PC-3 (cell line): ENCODE results near the gene DAPP1.

Source experiments
- EZH2 ChIP-seq: fragments of 300-600 bp; sonication (generic); IDR thresholded peaks from one replicate; pipeline ENCODE4 v1.6.1; 2017; ENCODE audit warnings: antibody characterized with exemption, mild to moderate bottlenecking, low read length; ENCODE audit not compliant: unreplicated experiment
- EZH2phosphoT487 ChIP-seq: fragments of 300-600 bp; sonication (generic); IDR thresholded peaks from 2 replicates; pipeline ENCODE4 v1.6.1; 2018; ENCODE audit warnings: mild to moderate bottlenecking, antibody characterized with exemption, low read length, borderline replicate concordance
- TF ChIP-seq, protein P1 (sequence below): fragments of 300-600 bp; sonication (generic); conservative IDR thresholded peaks from 2 replicates; pipeline ENCODE4 v1.5.1; 2017; ENCODE audit warnings: antibody characterized with exemption, low read depth, mild to moderate bottlenecking, low read length

DNA sequence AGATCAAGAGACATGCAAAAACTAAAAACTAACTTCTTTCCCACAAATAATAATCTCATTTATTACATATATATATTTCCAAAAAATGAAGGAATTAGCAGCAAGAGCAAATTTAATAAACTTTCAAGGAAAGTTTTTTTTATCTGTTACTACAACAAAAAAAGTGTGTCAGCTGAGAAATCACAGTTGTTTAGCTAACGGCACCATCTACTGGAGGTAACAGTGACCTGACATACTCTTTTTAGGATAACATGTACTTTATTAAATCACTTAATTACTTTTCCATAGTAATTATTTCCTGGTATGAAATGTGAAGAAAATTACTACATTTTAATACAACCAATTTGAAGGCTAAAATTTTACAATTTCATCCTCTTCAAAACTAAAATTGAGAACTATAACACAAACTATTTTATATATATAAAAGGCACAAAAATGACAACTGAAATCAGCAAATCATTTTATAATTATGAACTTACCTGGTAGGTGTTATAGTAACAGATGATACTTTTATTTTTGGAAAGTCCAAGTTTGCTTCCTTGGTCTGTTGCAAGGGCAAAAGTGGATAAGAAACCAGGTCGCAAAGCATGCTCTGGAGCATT lies 68.5 kb downstream of the DAPP1 start:
- TF ChIP-seq, protein P1, sequence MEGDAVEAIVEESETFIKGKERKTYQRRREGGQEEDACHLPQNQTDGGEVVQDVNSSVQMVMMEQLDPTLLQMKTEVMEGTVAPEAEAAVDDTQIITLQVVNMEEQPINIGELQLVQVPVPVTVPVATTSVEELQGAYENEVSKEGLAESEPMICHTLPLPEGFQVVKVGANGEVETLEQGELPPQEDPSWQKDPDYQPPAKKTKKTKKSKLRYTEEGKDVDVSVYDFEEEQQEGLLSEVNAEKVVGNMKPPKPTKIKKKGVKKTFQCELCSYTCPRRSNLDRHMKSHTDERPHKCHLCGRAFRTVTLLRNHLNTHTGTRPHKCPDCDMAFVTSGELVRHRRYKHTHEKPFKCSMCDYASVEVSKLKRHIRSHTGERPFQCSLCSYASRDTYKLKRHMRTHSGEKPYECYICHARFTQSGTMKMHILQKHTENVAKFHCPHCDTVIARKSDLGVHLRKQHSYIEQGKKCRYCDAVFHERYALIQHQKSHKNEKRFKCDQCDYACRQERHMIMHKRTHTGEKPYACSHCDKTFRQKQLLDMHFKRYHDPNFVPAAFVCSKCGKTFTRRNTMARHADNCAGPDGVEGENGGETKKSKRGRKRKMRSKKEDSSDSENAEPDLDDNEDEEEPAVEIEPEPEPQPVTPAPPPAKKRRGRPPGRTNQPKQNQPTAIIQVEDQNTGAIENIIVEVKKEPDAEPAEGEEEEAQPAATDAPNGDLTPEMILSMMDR, result peak; percentile 69
- TF ChIP-seq EZH2phosphoT487 (no peak), EZH2 (no peak)
